ENCODE data around the gene ZNF367.
"Not testable (repeated sequence)": the region's sequence is repeated elsewhere in the genome, so short reads cannot be mapped to it uniquely, and the experiment has no call there.

The ZNF367 gene

DNA sequence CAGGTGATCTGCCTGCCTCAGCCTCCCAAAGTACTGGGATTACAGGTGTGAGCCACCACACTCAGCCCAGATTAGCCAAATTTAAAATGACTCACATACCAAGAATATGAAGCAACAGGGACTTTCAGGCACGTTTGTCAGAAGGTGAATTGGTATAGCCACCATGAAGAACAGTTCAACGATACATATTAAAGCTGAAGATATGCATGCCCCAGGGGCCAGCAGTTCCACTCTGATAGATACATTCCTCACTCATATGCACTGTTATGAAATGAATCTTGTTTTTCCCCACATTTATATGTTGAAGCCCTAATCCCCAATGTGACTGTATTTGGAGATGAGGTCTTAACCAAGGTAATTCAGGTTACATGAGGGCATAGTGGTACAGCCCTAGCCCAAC lies 57.2 kb downstream of the ZNF367 start:
- no peak for DNase-seq

DNA sequence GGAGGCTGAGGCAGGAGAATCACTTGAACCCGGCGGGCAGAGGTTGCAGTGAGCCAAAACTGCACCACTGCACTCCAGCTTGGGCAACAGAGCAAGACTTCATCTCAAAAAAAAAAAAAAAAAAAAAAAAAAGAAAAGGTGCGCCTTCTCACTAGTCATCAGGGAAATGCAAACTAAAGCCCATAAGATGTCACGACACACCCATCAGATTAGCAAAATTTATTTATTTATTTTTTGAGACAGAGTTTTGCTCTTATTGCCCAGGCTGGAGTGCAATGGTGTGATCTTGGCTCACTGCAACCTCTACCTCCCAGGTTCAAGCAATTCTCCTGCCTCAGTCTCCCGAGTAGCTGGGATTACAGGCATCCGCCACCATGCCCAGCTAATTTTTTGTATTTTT lies 57.6 kb downstream of the ZNF367 start:
- not testable (repeated sequence) for DNase-seq

DNA sequence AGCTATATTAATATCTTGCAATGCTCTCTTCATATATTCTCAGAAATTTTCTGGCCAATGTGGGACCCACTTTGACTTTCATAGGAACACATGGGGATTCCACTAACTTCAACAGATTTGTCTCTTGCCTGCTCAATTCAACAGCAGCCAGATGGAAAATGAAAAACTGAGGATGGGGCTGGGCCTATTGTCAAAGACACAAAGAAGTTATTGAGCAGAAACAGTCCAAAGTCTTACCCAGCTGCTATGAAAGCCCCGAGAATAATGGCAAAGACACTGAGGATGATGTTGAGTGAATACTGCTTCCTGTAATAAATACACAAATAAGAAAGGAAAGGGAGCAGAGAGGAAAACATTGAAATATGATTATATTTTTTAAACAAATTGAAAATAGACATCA lies 67.3 kb downstream of the ZNF367 start:
- no peak for DNase-seq

DNA sequence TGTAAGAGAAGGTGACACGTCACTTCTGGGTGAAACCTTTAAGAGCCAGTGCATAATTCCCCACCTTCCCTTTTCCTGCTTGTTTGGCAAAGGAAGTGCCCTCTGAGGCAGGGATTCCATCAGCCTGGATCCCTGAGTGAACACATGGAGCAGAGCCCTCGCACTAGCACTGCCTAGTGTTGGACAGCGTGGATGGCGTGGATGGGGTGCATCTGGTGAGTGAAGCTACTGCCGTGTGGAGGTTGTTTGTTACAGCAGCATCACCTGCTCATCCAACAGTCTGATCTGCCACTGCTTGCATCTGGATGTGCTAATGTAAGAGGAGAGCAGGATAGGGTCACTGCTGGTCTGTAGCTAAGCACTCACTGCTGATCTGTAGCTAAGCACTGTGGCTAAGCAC lies 69.9 kb downstream of the ZNF367 start:
- DNase-seq = no peak

DNA sequence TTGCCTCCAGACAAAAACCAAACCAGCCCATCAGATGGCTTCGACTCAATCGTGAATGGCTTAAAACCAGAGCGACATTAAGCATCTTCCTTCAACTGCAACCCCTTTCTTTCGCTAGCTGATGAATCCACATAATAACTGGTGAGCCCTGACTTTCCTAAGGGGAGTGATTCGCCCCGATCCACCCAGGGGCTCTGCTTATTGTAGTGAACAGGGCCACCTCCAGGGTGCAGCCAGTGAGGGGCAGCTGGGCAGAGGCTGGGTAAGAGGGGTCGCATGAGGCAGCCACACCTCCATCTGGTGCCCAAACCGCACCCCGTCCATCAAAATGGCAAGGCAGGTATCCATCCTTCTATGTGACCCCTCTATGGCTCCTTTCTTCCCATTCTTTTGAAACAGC lies 72.6 kb downstream of the ZNF367 start:
- DNase-seq = no peak

DNA sequence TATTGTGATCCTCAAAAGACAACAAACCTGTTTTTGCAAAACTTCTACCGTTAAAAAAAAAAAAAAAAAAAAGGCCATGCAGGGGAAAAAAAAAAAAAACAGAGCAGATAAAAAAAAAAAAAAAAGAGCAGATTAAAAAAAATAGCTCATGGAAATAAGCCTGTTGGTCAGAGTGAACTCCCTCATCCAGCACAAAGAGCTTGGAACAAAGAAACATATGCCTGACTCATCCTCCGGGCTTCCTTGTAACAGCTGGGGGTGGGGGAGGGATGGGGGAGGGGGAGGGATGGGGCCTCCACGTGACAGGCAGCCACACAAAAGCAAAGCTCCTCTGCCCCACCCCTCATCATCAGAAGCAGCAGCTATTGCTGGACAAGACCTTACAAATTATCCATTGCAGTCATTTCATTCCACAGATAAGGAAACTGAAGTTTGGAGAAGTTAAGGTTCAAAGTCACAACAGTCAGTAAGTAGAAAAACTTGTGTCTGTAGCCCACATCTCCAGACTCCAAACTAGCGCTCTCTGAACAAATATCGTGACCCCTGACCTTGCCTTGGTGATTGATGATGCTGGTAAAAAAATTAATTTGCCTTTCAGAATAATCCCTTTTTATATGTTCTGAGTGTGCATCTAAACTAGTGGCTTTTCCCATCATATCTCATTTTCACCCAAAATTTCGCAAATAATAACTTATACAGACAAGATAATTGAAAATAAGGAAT lies 73.6 kb downstream of the ZNF367 start:
- DNase-seq = peak; percentile 44

DNA sequence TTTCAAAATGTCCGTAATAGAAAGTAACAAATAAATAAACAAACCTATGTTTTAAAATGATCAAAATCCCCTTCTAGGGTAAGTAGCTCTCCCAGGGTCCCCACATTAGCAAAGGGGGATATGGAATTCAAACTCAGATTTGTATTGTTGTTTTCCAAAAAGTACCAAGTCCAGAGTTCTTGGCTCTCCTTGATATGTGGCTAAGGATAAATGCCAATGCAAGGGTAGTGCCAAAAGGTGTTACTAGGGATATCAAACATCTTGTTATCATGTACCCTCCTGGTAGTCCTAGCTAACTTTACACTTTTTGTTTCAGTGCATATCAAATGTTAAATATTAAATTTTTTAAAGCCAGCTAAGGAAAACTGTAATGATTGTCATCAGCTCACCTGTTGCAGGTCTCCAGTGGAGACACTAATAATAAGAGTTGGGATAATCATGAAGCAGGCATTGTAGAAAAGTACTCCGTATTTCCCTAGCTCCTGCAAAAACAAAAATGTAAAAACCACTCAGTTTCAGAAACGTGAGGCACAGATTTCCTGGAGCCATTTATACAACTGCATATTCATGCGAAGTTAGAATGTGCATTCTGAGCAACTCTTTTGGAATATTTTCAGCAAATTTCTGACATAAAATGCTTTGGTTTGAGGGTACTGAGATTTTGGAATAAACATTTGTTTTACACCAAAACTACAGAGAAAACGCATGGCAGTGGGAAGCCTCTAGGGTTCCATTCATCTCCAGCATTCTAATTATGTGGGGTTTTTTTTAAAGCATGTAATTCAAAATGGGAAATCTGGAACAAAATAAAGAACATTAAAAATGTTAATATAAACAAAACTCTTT lies 74.4 kb downstream of the ZNF367 start:
- no peak for DNase-seq

DNA sequence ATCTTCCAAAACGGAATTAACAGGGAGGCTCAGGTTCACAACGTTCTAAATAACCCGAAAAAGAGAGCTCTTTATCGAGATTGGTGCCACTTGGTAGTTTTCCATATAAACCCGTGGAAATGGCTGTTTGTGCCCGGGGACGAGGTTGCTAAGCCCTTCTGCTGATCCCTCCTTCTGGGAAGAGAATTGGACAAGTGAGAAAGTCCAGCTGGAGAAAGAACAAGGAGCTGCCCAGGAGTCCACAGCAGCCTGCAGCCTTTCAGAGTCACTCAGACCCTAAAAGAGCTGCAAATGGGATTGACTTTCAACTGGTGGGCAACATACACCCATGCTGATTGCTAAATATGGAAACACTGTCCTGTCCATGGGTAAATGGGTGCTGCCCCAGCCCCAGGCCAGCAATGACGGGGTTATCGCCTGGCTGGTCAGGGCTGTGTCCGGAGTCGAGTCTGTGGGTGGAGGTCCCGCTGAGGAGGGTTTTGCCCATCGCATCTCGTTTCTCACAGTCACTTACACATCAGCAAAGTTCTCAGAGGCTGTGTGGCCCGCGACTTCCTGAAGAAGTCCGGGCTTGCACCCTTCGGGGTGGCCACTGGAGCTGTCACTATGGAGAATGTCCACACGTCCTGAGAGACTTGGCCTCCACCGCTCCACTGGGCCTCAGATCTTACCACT lies 75.5 kb downstream of the ZNF367 start:
- DNase-seq = no peak

DNA sequence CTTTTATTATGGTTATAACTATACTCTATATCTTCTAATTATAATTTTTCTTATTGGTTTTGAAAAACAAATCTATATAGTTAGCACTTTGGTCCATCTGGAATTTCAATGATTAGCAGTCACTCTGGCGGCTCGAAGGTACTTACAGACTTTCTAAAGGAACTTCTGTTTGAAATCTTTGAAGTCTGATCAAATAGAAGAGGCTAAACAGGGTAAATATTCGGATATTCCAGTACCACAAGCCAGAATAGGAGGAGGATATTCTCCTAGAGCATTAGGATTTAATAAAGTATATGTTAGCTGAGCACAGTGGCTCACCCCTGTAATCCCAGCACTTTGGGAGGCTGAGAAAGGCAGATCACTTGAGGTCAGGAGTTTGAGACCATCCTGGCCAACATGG lies 77.5 kb downstream of the ZNF367 start:
- DNase-seq = no peak

DNA sequence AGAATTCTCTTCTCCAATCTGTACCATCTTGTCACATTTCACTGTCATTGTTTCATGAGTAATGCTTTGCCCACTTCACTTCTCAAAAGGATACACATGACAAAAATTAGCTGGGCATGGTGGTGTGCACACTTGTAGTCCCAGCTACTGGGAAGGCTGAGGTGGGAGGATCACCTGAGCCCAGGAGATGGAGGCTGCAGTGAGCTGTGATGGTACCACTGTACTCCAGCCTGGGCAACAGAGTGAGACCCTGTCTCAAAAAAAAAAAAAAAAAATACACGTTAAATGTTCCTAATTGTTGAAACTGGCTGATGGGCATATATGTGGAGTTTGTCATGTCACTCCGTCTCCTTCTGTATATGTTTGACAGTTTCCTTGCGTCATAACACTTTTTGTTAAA lies 79.9 kb downstream of the ZNF367 start:
- no peak for DNase-seq
